ENCODE measurements around the gene TMEM200C.

- TF ChIP-seq CTCF (IDR thresholded peaks at IDR 0.05), result peak; percentile 52 to 69 (median 63)
- no peak for TF ChIP-seq POLR2A (IDR thresholded peaks at IDR 0.05)
Observed at GRCh38 chr18:5879479-5879882, 15.8 kb downstream of the TMEM200C start.
